Smooth muscle cell (in vitro differentiated cells): ENCODE data around the gene FKBP1B. TPM values are rescaled to one million over a fixed set of nuclear protein-coding genes. Genes with fewer than 3 reads are reported as not detected.
"Not testable (repeated sequence)": the region's sequence is repeated elsewhere in the genome, so short reads cannot be mapped to it uniquely, and the experiment has no call there.

Experiments
- DNase-seq: peaks from one replicate; lab custom pipeline; 2025; ENCODE audit not compliant: unreplicated experiment; lab: John Stamatoyannopoulos, UW
- H2AFZ ChIP-seq: fragments of 200-600 bp; sonication (generic); 2 replicates; pipeline ENCODE4 v1.6.0; 2016; ENCODE audit warnings: antibody characterized with exemption, low read depth, mild to moderate bottlenecking
- H3F3A ChIP-seq: fragments of 200-600 bp; sonication (generic); 2 replicates; pipeline ENCODE4 v1.6.0; 2017; ENCODE audit warnings: antibody characterized with exemption, low read depth
- H3K27ac ChIP-seq: fragments of 200-600 bp; sonication (generic); 2 replicates; pipeline ENCODE4 v1.5.1; 2016; ENCODE audit warnings: low read depth, mild to moderate bottlenecking
- H3K27me3 ChIP-seq: fragments of 200-600 bp; sonication (generic); 2 replicates; pipeline ENCODE4 v1.6.1; 2016; ENCODE audit warnings: low read depth, mild to moderate bottlenecking
- H3K36me3 ChIP-seq: fragments of 200-600 bp; sonication (generic); 2 replicates; pipeline ENCODE4 v1.5.1; 2016; ENCODE audit warnings: low read depth
- H3K4me1 ChIP-seq: fragments of 200-600 bp; sonication (generic); 2 replicates; pipeline ENCODE4 v1.5.1; 2016; ENCODE audit warnings: low read depth
- H3K4me2 ChIP-seq: fragments of 200-600 bp; sonication (generic); 2 replicates; pipeline ENCODE4 v1.6.0; 2016; ENCODE audit warnings: mild to moderate bottlenecking
- H3K4me3 ChIP-seq: fragments of 200-600 bp; sonication (generic); 2 replicates; pipeline ENCODE4 v1.5.1; 2016; ENCODE audit warnings: mild to moderate bottlenecking
- H3K79me2 ChIP-seq: fragments of 200-600 bp; sonication (generic); 2 replicates; pipeline ENCODE4 v1.6.0; 2016; ENCODE audit warnings: low read depth, mild to moderate bottlenecking
- H3K9ac ChIP-seq: fragments of 200-600 bp; sonication (generic); 2 replicates; pipeline ENCODE4 v1.6.0; 2016; ENCODE audit warnings: low read depth
- H3K9me3 ChIP-seq: fragments of 200-600 bp; sonication (generic); replicated peaks from 2 replicates; pipeline ENCODE4 v1.5.1; 2016; ENCODE audit warnings: low read depth
- H4K20me1 ChIP-seq: fragments of 200-600 bp; sonication (generic); 2 replicates; pipeline ENCODE4 v1.6.0; 2016; ENCODE audit warnings: low read depth
- WGBS: methylation state at CpG from one replicate; pipeline ENCODE4 v1.1.7; 2016; ENCODE audit warnings: low lambda C conversion rate; 5-methylcytosine and 5-hydroxymethylcytosine counted together
- polyA plus RNA-seq: library from polyadenylated mRNA; unstranded; fragments of >200 nt; fragmentation: Nextera tagmentation; extraction: Ambion mirVana; gene quantifications from 2 replicates; pipeline ENCODE4 v1.2.1, GENCODE V29; 2016
- total RNA-seq: library from RNA; depleted of rRNA; stranded (reverse); fragments of >200 nt; gene quantifications from 2 replicates; pipeline ENCODE4 v1.2.3, GENCODE V29; 2014
- TF ChIP-seq, protein P1 (sequence below): fragments of 200-600 bp; sonication (generic); IDR thresholded peaks from 2 replicates; pipeline ENCODE4 v1.5.1; 2017; ENCODE audit warnings: borderline replicate concordance, mild to moderate bottlenecking, antibody characterized with exemption; ENCODE audit not compliant: insufficient read depth, poor library complexity, severe bottlenecking

The FKBP1B gene
- total and polyA plus RNA-seq, 2 experiments from 2014 or later, result 17.5 to 26.3 TPM

DNA sequence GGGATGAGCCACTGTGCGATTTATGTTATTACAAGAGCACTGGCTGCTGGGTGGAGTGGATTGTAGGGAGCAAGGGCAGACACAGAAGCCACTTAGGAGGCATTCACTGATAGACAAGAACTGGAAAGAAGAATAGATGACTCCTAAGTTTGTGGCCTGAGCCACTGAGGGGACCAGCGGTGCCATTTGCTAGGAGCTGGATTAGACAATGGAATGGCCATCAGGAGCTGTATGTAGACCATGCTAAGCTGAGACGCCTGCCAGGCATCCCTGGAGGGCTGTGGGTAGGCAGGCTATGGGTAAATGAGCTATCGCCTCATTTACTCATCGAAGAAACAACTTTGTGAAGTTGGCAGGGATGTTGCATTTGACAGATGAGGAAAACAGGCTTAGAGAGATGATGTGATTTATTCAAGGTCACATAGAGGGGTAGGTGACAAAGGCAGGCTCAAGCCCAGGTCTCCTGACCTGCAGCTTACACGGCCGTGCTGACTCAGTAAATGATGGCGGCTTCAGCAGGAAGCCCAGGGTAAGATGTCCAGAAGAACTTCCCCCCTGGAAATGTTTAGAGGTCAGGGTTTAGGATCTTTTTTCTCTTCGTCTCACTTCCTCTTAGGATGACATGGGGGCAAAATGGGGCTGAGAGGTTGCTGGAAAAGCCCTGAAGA, 36.9 kb upstream of the FKBP1B start:
- H3K79me2 ChIP-seq, result no peaks in the 10 kb centered on the region
- no peaks in the 10 kb centered on the region for H3F3A ChIP-seq
- no peak overlapping the region for H3K4me2 ChIP-seq
- no peaks in the 10 kb centered on the region for H3K4me1 ChIP-seq
- H3K9me3 ChIP-seq, result no peaks in the 10 kb centered on the region
- DNase-seq, result no peak
- H3K9ac ChIP-seq, result no peak overlapping the region
- no peaks in the 10 kb centered on the region for H3K36me3 ChIP-seq
- H2AFZ ChIP-seq, result no peak overlapping the region
- H3K4me3 ChIP-seq, result no peak overlapping the region
- H3K27ac ChIP-seq, result no peak overlapping the region
- H3K27me3 ChIP-seq, result peaks cover 39% of the 10 kb centered on the region
- 78% methylated on average over 9 of the region's 9 CpGs for WGBS
- TF ChIP-seq, protein P1, sequence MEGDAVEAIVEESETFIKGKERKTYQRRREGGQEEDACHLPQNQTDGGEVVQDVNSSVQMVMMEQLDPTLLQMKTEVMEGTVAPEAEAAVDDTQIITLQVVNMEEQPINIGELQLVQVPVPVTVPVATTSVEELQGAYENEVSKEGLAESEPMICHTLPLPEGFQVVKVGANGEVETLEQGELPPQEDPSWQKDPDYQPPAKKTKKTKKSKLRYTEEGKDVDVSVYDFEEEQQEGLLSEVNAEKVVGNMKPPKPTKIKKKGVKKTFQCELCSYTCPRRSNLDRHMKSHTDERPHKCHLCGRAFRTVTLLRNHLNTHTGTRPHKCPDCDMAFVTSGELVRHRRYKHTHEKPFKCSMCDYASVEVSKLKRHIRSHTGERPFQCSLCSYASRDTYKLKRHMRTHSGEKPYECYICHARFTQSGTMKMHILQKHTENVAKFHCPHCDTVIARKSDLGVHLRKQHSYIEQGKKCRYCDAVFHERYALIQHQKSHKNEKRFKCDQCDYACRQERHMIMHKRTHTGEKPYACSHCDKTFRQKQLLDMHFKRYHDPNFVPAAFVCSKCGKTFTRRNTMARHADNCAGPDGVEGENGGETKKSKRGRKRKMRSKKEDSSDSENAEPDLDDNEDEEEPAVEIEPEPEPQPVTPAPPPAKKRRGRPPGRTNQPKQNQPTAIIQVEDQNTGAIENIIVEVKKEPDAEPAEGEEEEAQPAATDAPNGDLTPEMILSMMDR, result no peak
- no peaks in the 10 kb centered on the region for H4K20me1 ChIP-seq

DNA sequence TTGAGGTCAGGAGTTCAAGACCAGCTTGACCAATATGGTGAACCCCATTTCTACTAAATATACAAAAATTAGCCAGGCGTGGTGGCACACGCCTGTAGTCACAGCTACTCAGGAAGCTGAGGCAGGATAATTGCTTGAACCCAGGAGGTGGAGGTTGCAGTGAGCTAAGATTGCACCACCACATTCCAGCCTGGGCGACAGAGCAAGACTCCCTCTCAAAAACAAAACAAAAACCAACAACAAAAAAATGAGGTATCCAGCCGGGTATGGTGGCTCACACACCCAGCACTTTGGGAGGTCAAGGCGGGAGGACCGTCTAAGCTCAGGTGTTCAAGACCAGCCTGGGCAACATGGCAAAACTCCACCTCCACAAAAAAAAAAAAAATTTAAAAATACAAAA, 34.6 kb upstream of the FKBP1B start:
- H3K79me2 ChIP-seq, H2AFZ ChIP-seq, H3K4me2 ChIP-seq, H3K9ac ChIP-seq, H3K27ac ChIP-seq, DNase-seq, H3F3A ChIP-seq, H3K4me1 ChIP-seq, H3K9me3 ChIP-seq, H4K20me1 ChIP-seq, H3K36me3 ChIP-seq, H3K4me3 ChIP-seq: not testable (repeated sequence)
- WGBS, result 91% methylated on average over 6 of the region's 6 CpGs
- H3K27me3 ChIP-seq, result peaks cover 19% of the 10 kb centered on the region

DNA sequence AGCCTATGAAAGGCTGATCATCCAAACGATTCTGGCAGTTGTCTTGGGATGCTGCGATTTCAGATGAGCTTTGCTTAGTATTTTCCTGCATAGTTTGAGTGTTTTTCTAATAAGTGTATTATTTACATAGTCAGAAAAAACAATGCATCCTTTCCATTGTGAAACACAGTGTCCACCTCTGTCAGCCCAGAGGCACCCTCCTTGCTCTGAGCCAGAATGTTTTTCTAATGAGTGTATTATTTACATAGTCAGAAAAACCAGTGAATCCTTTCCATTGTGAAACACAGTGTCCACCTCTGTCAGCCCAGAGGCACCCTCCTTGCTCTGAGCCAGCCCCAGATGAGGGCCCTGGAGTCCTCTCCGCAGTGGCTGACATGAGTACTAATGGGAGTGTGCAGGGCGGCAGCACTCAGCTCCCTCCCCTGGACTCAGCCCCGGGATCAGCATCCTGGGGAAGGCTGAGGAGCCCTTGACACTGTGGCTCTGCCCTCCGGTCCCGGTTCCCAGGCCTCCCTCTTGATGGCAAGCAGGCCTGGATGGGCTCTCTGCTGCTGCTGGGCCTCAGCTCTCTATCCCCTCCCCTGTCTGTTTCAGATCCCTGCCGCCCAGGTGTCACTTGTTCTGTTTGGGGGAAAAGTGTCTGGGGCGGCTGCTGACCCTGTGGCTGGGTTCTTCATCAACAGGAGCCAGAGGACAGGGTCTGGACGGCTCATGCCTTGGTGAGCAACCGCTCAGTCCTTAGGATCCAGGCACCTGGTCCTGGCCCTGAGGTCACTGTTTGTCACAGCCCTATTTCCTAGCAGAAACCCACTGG, 33.8 kb upstream of the FKBP1B start:
- Histone ChIP-seq H3K9ac (no peak overlapping the region), H3K27ac (peak overlapping the region; percentile 7), H3K79me2 (no peaks in the 10 kb centered on the region), H2AFZ (no peak overlapping the region), H3K27me3 (peaks cover 11% of the 10 kb centered on the region), H3K4me1 (no peaks in the 10 kb centered on the region), H3K9me3 (no peaks in the 10 kb centered on the region), H3K4me3 (no peak overlapping the region), H4K20me1 (no peaks in the 10 kb centered on the region), H3F3A (no peaks in the 10 kb centered on the region), H3K4me2 (no peak overlapping the region), H3K36me3 (no peaks in the 10 kb centered on the region)
- WGBS, result 64% methylated on average over 11 of the region's 11 CpGs
- no peak for DNase-seq
- TF ChIP-seq, protein P1, result no peak

DNA sequence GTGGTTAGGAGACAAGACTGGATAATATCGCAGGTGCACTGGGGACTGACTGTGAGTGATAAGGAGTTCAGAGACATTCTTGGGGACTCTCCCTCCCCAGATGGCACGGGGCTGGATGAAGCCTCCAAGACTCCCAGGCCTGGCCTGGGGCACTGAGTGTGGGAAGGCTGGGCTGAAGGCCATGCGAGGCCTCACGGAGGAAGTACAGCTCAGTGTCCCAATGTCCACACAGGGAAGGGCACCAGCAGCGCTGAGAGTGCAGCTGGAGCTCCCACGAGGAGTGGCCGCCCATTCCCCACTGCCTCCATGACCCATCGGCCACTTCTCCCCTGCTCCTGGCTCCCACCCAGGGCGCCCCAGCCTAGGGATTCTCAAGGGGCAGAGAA, 33.2 kb upstream of the FKBP1B start:
- Histone ChIP-seq H4K20me1 (no peaks in the 10 kb centered on the region), H3K9me3 (no peaks in the 10 kb centered on the region), H3F3A (no peaks in the 10 kb centered on the region), H3K36me3 (no peaks in the 10 kb centered on the region), H3K9ac (no peak overlapping the region), H3K27me3 (peaks cover 5% of the 10 kb centered on the region), H3K4me2 (no peak overlapping the region), H3K4me3 (no peak overlapping the region), H3K27ac (no peak overlapping the region), H3K4me1 (no peaks in the 10 kb centered on the region), H2AFZ (no peak overlapping the region), H3K79me2 (no peaks in the 10 kb centered on the region)
- no peak for DNase-seq
- TF ChIP-seq, protein P1, result no peak
- 91% methylated on average over 9 of the region's 9 CpGs for whole genome bisulfite sequencing
